ENCODE data around the gene BCL2L2.
A peak's percentile ranks its signal among the peaks of the same experiment; 100 is the strongest.
"Not testable (repeated sequence)": the region's sequence is repeated elsewhere in the genome, so short reads cannot be mapped to it uniquely, and the experiment has no call there.

BCL2L2 gene

DNA sequence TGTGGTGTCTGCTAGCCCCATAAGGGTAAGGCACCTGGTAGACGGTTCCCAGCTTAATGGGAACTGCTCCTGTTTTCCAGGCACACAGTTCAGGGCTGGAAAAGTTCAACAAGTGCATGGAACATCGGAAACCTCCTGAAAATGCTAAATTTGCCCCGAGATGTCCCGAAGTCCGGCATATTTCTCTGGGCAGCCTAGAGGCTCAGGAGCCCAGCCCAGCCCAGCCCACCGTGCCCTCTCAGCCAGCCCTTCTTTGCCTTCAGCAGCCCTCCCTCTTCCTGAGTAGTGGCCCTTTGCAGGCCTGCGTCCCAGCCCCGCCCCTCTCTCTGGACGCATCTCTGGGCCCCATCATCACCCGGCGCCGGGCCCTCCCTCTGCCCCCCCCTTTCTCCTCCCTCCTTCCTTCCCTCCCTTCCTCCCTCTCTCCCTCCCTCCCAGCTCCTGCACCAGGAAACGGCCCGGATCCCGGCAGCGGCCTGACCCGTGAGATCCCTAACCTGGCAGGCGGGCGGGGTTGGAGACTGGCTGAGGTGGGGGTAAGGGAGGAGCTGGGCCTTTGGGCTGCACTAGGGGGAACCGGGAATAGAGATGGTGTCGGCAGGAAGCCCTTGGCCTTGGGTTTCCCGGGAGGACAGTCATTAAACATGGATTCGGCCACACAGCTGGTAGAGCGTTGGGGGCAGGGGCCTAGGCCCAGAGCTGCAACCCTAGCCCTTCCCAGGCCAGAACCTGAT is at the start of gene BCL2L2:
BCL2L2 (plus strand) TSS at position 422 of the 734 bp plus-strand sequence. CDS start 935 bp downstream, outside the sequence.
- DNase-seq (ENCODE audit: low read depth, low spot score) = peak; percentile 63

DNA sequence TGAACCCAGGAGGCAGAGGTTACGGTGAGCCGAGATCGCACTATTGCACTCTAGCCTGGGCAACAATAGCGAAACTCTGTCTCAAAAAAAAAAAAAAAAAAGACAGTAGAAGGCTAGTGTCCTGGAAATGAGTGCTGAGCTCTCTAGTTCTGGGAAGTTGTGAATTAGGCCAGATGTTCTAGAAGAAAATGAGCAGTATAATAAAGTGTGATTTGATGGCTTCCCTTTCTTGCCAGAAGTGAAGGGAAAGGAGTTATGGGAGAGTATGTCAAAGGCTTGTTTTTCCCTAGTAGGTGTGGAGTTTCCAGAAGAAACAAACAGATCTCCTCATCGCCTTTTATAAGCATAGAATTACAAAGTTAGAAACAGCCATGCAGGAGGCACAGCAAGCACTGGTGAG is 48.4 kb upstream of the BCL2L2 start:
- no peak for DNase-seq (ENCODE audit: low read depth, low spot score)

- no peak for DNase-seq (ENCODE audit: low read depth, low spot score)
Observed at GRCh38 chr14:23259426-23259825, 47.2 kb upstream of the BCL2L2 start.

DNA sequence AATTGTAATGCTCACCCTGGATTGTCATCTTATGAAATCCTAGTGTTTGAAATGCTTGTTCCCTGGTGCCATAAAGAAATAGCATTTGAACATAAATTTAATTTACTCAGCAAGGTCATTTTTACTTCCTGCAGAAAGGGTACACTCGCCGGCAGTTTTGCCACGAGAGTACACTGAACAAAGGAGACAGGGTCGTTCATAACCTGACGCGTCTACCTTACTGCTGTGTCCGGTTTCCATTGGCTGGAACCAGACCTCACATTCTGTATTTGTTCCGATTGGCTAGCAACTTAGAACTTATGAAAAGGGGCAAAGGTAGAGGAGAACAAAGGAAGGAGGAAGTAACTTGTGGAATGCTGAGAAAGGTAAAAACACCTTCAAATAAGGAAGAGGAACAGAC is 45.8 kb upstream of the BCL2L2 start:
- DNase-seq (ENCODE audit: low read depth, low spot score) = not testable (repeated sequence)

DNA sequence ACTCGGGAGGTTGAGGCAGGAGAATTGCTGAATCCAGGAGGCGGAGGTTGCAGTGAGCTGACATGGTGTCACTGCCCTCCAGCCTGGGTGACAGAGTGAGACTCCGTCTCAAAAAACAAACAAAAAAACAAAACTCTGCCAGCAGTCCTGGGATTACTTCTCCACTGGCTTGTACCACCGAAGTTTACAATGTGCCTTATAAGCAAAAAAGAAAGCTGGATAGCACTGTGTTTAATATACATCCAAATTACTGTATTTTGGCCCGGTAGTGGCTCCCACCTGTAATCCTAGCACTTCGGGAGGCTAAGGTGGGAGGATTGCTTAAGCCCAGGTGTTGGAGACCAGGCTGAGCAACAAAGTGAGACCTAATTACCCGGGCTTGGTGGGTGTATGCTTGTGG is 37.4 kb upstream of the BCL2L2 start:
- DNase-seq (ENCODE audit: low read depth, low spot score) = no peak

GRCh38 chr14:23275412-23275811 is 31.2 kb upstream of the BCL2L2 start:
- no peak for DNase-seq (ENCODE audit: low read depth, low spot score)

- DNase-seq (ENCODE audit: low read depth, low spot score) = no peak
Observed at GRCh38 chr14:23277189-23277588, 29.4 kb upstream of the BCL2L2 start.

- DNase-seq (ENCODE audit: low read depth, low spot score) = not testable (repeated sequence)
Observed at GRCh38 chr14:23277928-23278327, 28.7 kb upstream of the BCL2L2 start.

DNA sequence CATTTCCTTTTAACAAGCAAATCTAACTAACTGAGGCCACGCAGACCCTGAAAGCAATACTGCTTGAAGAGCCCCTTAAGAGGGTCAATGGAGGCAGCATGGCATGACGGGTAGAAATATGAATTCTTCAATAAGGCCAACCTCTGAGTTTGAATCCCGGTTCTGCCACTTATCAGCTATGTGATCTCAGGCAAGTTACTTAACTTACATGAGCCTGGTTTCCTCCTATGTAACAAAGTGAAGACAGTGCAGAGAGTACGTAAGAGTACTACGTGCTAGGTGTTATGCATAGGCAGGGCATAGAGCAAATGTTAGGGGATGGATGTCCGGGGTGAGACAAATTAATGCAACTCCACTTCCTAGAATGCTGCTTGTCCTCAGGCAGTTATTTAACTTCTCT is 25.4 kb upstream of the BCL2L2 start:
- no peak for DNase-seq (ENCODE audit: low read depth, low spot score)

GRCh38 chr14:23284654-23285529 is 21.7 kb upstream of the BCL2L2 start:
- DNase-seq (ENCODE audit: low read depth, low spot score) = no peak

DNA sequence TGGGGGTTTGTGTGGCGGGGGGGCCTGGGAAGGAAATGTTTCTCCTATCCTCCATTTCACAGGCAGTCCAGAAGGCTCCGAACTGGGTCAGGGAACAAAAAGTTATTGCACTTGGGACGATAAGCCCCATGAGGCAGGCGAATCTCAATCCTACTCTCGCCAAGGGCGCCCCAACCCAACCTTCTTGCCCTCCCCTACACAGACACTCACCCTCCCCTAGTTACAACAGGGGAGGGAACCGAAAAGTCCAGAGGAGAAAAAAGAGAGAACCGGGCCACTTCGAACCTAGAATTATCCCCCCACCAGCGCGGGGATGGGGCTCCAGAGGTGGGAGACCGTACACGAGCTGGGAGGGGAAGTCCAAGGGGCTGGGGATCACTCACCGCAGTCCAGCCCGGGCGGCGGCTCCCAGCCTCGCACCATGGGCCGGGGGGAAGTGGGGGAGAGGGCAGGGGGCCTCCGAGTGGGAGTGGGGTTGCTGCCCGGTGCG is 21.1 kb upstream of the BCL2L2 start:
- no peak for DNase-seq (ENCODE audit: low read depth, low spot score)

GRCh38 chr14:23286020-23286901 is 20.4 kb upstream of the BCL2L2 start, which contains the start of gene HOMEZ:
Gene HOMEZ (minus strand): TSS chr14:23286132. CDS start chr14:23285952, 180 bp downstream.
- DNase-seq (ENCODE audit: low read depth, low spot score) = peak; percentile 95

- no peak for DNase-seq (ENCODE audit: low read depth, low spot score)
Observed at GRCh38 chr14:23286902-23287479, 19.6 kb upstream of the BCL2L2 start.

DNA sequence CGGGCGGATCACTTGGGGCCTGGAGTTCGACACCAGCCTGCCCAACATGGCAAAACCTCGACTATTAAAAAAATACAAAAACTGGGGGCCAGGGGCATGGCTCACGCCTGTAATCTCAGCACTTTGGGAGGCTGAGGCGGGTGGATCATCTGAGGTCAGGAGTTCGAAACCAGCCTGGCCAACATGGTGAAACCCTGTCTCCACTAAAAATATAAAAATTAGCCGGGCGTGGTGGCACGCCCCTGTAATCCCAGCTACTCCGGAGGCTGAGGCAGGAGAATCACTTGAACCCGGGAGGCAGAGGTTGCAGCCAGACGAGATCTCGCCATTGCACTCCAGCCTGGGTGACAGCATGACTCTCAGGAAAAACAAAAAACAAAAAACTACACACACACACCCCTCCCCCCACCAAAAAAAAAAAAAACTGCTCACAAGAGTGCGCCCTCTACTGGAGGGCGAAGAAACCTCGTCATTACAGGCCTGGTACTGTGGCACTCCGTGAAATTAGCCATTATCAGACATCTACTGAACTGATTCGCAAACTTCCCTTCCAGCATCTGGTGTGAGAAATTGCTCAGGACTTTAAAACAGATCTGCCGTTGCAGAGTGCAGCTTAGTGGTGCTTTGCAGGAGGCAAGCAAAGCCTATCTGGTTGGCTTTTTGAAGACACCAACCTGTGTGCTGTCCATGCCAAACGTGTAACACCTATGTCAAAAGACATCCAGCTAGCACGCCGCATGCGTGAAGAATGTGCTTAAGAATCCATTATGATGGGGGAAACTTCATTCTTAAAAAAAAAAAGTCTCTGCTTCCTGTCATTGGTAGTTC is 11.7 kb upstream of the BCL2L2 start:
- DNase-seq (ENCODE audit: low read depth, low spot score) = no peak

- DNase-seq (ENCODE audit: low read depth, low spot score) = no peak
Observed at GRCh38 chr14:23296012-23296777, 10.4 kb upstream of the BCL2L2 start.

DNA sequence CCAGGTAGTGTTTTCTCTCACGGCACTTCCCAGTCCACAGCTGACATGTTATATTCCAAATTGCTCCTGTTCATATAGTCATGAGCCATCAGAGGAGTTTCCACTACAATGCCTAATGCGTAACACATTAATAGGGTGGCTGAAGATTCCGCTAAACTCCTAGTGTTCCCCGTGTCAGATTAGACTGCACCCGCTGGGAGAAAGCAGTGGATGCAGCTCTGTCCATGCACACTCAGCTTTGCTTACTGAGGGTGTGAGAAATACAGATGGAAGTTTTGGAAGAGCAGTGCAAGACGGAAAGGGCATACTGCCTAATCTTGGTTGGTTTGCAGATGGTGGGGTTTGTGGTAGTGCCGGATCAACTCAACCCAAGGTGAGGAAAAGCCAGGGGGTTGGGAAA is 9.5 kb upstream of the BCL2L2 start:
- no peak for DNase-seq (ENCODE audit: low read depth, low spot score)

- DNase-seq (ENCODE audit: low read depth, low spot score) = no peak
Observed at GRCh38 chr14:23297611-23298277, 8.9 kb upstream of the BCL2L2 start.

GRCh38 chr14:23299211-23299957 is 7.2 kb upstream of the BCL2L2 start:
- DNase-seq (ENCODE audit: low read depth, low spot score) = no peak
